Testis (tissue), 3 donors: ENCODE results near the gene KDM4C. TPM values are rescaled to one million over a fixed set of nuclear protein-coding genes. Genes with fewer than 3 reads are reported as not detected.

Source experiments
- DNase-seq: peaks from one replicate; pipeline ENCODE4 v3.0.0-alpha.2; 2019
- H3K27ac ChIP-seq, 2 donors: fragments of 200-600 bp; sonication (generic); one replicate each; pipeline ENCODE4 v1.5.1; 2019
- H3K27me3 ChIP-seq: fragments of 200-600 bp; sonication (generic); one replicate; pipeline ENCODE4 v1.5.1; 2019
- H3K36me3 ChIP-seq: fragments of 200-600 bp; sonication (generic); one replicate; pipeline ENCODE4 v1.5.1; 2017; ENCODE audit warnings: low read depth; ENCODE audit errors: missing control alignments
- H3K4me1 ChIP-seq: fragments of 200-600 bp; sonication (generic); one replicate; pipeline ENCODE4 v1.5.1; 2019
- H3K4me3 ChIP-seq, 2 donors: fragments of 200-600 bp; sonication (generic); one replicate each; pipeline ENCODE4 v1.5.1; 2017 to 2019
- H3K9me3 ChIP-seq: fragments of 200-600 bp; sonication (generic); one replicate; pipeline ENCODE4 v1.5.1; 2017
- CTCF ChIP-seq, 3 experiments: fragments of 450-650 bp in 2 of 3; fragments of 200-600 bp in 1 of 3; sonication (generic) in 1 of 3; IDR thresholded peaks; one replicate each; pipeline ENCODE4 v1.5.1; 2016 to 2019; ENCODE audit warnings: antibody characterized with exemption in 3 of 3, mild to moderate bottlenecking in 2 of 3, moderate library complexity in 1 of 3
- POLR2A ChIP-seq: fragments of 450-650 bp; IDR thresholded peaks from one replicate; pipeline ENCODE4 v1.6.1; 2017; ENCODE audit warnings: antibody characterized with exemption, mild to moderate bottlenecking, moderate library complexity
- WGBS, 2 donors: methylation state at CpG; one replicate each; pipeline ENCODE4 v1.1.5; 2018; 5-methylcytosine and 5-hydroxymethylcytosine counted together
- intact Hi-C: fragments of 100-400 bp; cut with DNase I; formaldehyde crosslinking; loops from one replicate; pipeline ENCODE4 v1.15.1; 2023; ENCODE audit warnings: low total_unique reads
- polyA plus RNA-seq: library from polyadenylated mRNA; stranded (reverse); fragments of 350-450 nt; fragmentation: Illumina TruSeq; extraction: RNeasy Lipid Tissue Mini Kit (QIAGEN cat#74804); gene quantifications from one replicate; pipeline ENCODE4 v1.2.3, GENCODE V29; 2014; ENCODE audit warnings: low read depth, low replicate concordance; ENCODE audit not compliant: insufficient read depth
- total RNA-seq, 2 donors: library from RNA; depleted of rRNA; stranded (reverse); fragments of >200 nt; gene quantifications; one replicate each; pipeline ENCODE4 v1.2.3, GENCODE V29; 2016

Gene KDM4C
- total and polyA plus RNA-seq, 3 donors from 2014 or later = 16.7 to 58.8 (median 48.8) TPM

DNA sequence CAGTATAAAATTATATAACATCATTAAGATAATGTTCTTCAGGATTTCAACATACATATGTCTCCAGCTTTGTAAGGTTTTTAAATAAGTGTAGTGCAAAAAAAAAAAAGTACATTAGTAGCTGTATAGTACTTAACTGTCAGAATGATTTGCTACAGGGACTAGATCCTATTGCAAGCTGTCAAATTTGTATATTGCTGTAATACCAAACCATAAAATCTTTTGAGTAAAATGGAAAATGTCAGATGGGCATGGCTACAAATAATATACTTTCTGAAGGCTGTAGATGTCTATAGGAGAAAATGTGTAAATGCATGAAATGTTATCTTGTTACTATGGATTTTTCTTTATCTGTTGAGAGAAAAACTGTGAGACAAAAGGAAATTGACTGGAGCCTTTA is 298.5 kb downstream of the KDM4C start:
- intact Hi-C loops = no loop called here
- no peaks in the 10 kb centered on the region for H3K4me1 ChIP-seq
- no peaks in the 10 kb centered on the region for H3K27me3 ChIP-seq
- no peak for DNase-seq
- no peaks in the 10 kb centered on the region for H3K36me3 ChIP-seq
- no peak overlapping the region for H3K27ac ChIP-seq
- H3K9me3 ChIP-seq = no peaks in the 10 kb centered on the region
- no peak overlapping the region for H3K4me3 ChIP-seq
- no peak for TF ChIP-seq POLR2A
- no peak for TF ChIP-seq CTCF (IDR thresholded peaks at IDR 0.05)

DNA sequence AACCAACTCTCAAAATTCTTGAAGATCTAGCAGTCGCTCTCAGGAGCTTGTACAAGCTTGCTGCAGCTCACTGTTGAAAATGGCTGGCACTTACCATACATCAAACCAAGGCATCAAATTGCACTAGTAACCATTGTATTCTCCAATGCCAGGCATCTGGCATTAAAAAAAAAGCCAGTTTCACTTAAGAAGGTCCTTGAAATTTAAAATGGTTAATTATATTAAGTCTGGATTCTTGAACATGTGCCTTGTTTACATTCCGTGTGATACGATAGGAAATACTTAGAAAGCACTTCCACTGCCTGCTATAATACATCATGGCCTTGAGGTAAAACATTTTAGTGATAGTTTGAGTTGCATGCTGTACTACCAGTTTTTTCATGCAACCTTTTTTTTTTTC is 300.7 kb downstream of the KDM4C start:
- H3K36me3 ChIP-seq = no peaks in the 10 kb centered on the region
- no peak overlapping the region for H3K4me3 ChIP-seq
- H3K27ac ChIP-seq = no peak overlapping the region
- intact Hi-C loops = no loop called here
- DNase-seq = no peak
- WGBS, 2 donors = 52 to 66% methylated on average over 3 of the region's 3 CpGs
- H3K4me1 ChIP-seq = no peaks in the 10 kb centered on the region
- no peaks in the 10 kb centered on the region for H3K9me3 ChIP-seq
- TF ChIP-seq CTCF (IDR thresholded peaks at IDR 0.05) (no peak), POLR2A (no peak)
- H3K27me3 ChIP-seq = no peaks in the 10 kb centered on the region

DNA sequence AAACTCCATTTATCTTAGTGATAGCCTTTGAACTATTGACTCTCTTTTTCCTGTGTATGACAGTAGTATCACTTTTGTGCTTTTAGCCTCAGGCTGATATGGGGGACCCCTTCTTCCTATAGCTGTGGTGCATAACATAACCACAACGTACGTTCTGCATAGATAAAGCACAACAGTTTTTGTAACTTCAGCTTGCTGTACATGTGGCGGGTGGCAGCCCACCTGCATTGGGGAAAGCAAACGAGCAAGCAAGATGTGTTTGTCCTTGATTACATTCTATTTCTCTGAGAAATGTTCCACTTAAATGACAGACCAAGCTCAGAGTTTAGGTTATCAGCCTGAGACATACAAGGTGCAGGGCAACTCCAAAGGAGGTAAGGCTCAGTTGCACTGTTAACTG is 309.4 kb downstream of the KDM4C start:
- WGBS, 2 donors = 63 to 65% methylated on average over 4 of the region's 4 CpGs
- no peaks in the 10 kb centered on the region for H3K9me3 ChIP-seq
- H3K27me3 ChIP-seq = no peaks in the 10 kb centered on the region
- no peaks in the 10 kb centered on the region for H3K36me3 ChIP-seq
- H3K4me1 ChIP-seq = no peaks in the 10 kb centered on the region
- no peak for DNase-seq
- no peak overlapping the region for H3K4me3 ChIP-seq
- intact Hi-C loops = no loop called here
- no peak overlapping the region for H3K27ac ChIP-seq
- TF ChIP-seq POLR2A (no peak), CTCF (IDR thresholded peaks at IDR 0.05) (no peak)

DNA sequence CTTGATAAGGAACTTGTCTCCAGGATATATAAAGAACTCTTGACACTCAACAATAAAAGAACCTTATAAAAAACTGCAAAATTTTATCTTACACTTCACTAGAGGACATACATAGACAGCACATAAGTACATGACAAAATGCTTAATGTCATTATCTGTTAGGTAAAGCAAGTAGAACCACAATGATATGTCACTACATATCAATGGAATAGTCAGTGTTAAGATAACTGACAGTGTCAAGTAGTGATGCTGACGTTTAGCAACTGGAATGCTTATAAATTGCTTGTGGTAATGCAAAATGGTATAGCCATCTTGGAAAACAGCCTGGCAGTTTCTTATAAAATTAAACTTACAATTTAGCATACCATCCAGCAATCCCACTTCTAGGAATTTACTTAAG is 314.1 kb downstream of the KDM4C start:
- TF ChIP-seq CTCF (IDR thresholded peaks at IDR 0.05) (no peak), POLR2A (no peak)
- Histone ChIP-seq H3K27ac (no peak overlapping the region), H3K9me3 (no peaks in the 10 kb centered on the region), H3K4me1 (no peaks in the 10 kb centered on the region), H3K27me3 (no peaks in the 10 kb centered on the region), H3K36me3 (no peaks in the 10 kb centered on the region), H3K4me3 (no peak overlapping the region)
- 80 to 93% methylated on average over 1 of the region's 1 CpG for WGBS, 2 donors
- no peak for DNase-seq
- intact Hi-C loops = no loop called here

GRCh38 chr9:7073706-7074105 is 315.9 kb downstream of the KDM4C start:
- no peak overlapping the region for H3K4me3 ChIP-seq
- DNase-seq = no peak
- no peaks in the 10 kb centered on the region for H3K4me1 ChIP-seq
- intact Hi-C loops = no loop called here
- no peaks in the 10 kb centered on the region for H3K36me3 ChIP-seq
- WGBS, 2 donors = 91 to 97% methylated on average over 2 of the region's 2 CpGs
- TF ChIP-seq POLR2A (no peak), CTCF (IDR thresholded peaks at IDR 0.05) (no peak)
- no peaks in the 10 kb centered on the region for H3K27me3 ChIP-seq
- H3K27ac ChIP-seq = no peak overlapping the region
- H3K9me3 ChIP-seq = no peaks in the 10 kb centered on the region
